ENCODE measurements around the gene XRCC1. TPM values are rescaled to one million over a fixed set of nuclear protein-coding genes. Genes with fewer than 3 reads are reported as not detected.
A peak's percentile ranks its signal among the peaks of the same experiment; 100 is the strongest.
"Not testable (repeated sequence)": the region's sequence is repeated elsewhere in the genome, so short reads cannot be mapped to it uniquely, and the experiment has no call there.

XRCC1 gene
- total RNA-seq, 1 donor from 2014 or later: 12.8 TPM

DNA sequence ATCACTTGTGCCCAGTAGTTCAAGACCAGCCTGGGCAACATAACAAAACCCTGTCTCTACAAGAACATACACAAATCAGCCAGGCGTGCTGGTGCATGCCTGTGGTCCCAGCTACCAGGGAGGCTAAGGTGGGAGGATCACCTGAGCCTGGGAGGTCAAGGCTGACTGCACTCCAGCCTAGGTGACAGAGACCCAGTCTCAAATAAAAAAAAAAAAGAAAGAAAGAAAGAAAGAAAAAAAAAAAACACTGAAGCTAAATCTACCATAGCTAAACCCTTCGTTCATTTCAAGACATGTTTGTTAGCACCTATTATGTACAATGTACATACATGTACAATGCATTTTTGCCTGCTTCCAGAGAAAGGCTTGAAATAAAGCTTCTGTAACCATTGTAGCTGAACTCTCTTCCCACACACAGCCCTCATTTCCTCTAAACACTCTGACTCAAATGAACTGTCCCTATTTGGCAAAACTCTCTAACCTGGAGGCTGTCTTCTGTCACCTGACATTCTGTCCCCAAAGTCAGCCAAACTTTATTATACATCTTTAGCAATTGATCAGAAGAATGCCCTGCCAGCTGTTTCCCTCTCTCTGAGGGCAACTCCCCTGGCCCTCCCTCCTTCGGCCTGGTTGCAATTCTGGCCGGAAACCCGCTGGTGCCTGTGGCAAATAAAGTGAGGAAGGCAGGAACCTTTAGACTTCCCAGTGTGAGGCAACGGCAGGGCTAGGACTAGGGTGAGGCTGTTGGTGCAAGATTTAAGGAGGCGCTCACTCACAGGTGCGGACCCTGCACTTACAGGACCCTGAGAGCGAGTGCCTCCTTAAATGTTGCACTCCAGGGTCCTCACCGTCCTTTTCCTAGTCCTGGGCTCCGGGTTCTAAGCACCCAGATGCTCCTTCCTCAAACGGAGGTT lies 50.1 kb downstream of the XRCC1 start:
- no peak for TF ChIP-seq CTCF (IDR thresholded peaks at IDR 0.05; ENCODE audit: borderline replicate concordance)
- Histone ChIP-seq H3K4me1 (peaks cover 41% of the 10 kb centered on the region), H3K27me3 (ENCODE audit: low read depth) (no peaks in the 10 kb centered on the region), H3K27ac (replicated peaks) (peak overlapping the region; percentile 91), H3K36me3 (no peaks in the 10 kb centered on the region), H3K9me3 (replicated peaks) (no peaks in the 10 kb centered on the region), H3K4me3 (peak overlapping the region; percentile 94)
- peak; percentile 49 for DNase-seq
- intact Hi-C loops (cut with micrococcal nuclease): no loop called here

- intact Hi-C loops (cut with micrococcal nuclease); H3K9me3 ChIP-seq (replicated peaks); H3K27ac ChIP-seq (replicated peaks); DNase-seq; H3K4me3 ChIP-seq; H3K27me3 ChIP-seq (ENCODE audit: low read depth); H3K36me3 ChIP-seq: not testable (repeated sequence)
- peaks cover 41% of the 10 kb centered on the region for H3K4me1 ChIP-seq
Measured at GRCh38 chr19:43523696-43524095, 51.6 kb downstream of the XRCC1 start.

GRCh38 chr19:43522929-43523328 lies 52.4 kb downstream of the XRCC1 start:
- H3K27ac ChIP-seq (replicated peaks): no peak overlapping the region
- H3K27me3 ChIP-seq (ENCODE audit: low read depth): no peaks in the 10 kb centered on the region
- intact Hi-C loops (cut with micrococcal nuclease): no loop called here
- H3K4me3 ChIP-seq: no peak overlapping the region
- no peaks in the 10 kb centered on the region for H3K36me3 ChIP-seq
- H3K9me3 ChIP-seq (replicated peaks): no peaks in the 10 kb centered on the region
- no peak for TF ChIP-seq CTCF (IDR thresholded peaks at IDR 0.05; ENCODE audit: borderline replicate concordance)
- no peak for DNase-seq
- H3K4me1 ChIP-seq: peaks cover 37% of the 10 kb centered on the region

- intact Hi-C loops (cut with micrococcal nuclease): loop anchor here (2.0 kb wide), 1 partner anchor 73 kb away; no protein-coding TSS in a partner anchor
- Histone ChIP-seq H3K36me3 (no peaks in the 10 kb centered on the region), H3K4me1 (peaks cover 3% of the 10 kb centered on the region), H3K27ac (replicated peaks) (no peak overlapping the region), H3K27me3 (ENCODE audit: low read depth) (no peaks in the 10 kb centered on the region), H3K4me3 (no peak overlapping the region), H3K9me3 (replicated peaks) (no peaks in the 10 kb centered on the region)
- peak; percentile 70 for DNase-seq
- TF ChIP-seq CTCF (IDR thresholded peaks at IDR 0.05; ENCODE audit: borderline replicate concordance): peak; percentile 91
Measured at GRCh38 chr19:43519436-43520088, 55.8 kb downstream of the XRCC1 start.

DNA sequence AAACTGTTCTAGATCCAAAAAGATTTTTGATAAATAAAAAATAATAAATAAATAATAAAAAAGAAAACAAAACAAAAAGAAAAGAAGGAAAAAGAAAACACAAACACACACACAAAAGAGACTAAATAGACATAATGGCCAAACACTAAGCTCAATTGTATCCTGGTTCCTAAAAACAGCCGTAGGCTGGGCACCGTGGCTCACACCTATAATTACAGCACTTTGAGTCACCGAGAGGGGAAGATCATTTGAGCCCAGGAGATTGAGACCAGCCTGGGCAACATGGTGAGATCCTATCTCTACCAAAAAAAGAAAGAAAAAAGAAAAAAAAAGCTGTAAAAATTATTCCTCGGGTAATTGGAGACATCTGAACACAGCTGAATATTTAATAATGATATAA lies 57.3 kb downstream of the XRCC1 start:
- H3K27ac ChIP-seq (replicated peaks): no peak overlapping the region
- TF ChIP-seq CTCF (IDR thresholded peaks at IDR 0.05; ENCODE audit: borderline replicate concordance): no peak
- intact Hi-C loops (cut with micrococcal nuclease): loop anchor here (2.0 kb wide), 1 partner anchor 71 kb away; no protein-coding TSS in a partner anchor

DNA sequence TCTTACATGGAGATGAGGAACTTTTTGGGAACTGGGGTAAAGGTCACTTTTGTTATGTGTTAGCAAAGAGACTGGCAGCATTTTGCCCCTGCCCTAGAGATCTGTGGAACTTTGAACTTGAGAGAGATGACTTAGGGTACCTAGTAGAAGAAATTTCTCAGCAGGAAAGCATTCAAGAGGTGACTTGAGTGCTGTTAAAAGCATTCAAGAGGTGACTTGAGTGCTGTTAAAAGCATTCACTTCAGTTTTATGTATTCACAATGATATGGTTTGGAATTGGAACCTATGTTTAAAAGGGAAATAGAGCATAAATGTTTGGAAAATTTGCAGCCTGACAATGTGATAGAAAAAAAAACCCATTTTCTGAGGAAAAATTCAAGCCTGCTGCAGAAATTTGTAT lies 62.9 kb downstream of the XRCC1 start:
- H3K4me3 ChIP-seq: not testable (repeated sequence)
- H3K36me3 ChIP-seq: peaks cover 32% of the 10 kb centered on the region

More for the DNA sequence above, 57.3 kb downstream of the XRCC1 start:
- H3K36me3 ChIP-seq: no peaks in the 10 kb centered on the region
- H3K9me3 ChIP-seq (replicated peaks): no peaks in the 10 kb centered on the region
- no peaks in the 10 kb centered on the region for H3K27me3 ChIP-seq (ENCODE audit: low read depth)
- H3K4me1 ChIP-seq: no peaks in the 10 kb centered on the region
- H3K4me3 ChIP-seq: no peak overlapping the region
- DNase-seq: no peak

More for the DNA sequence above, 62.9 kb downstream of the XRCC1 start:
- intact Hi-C loops (cut with micrococcal nuclease); H3K4me1 ChIP-seq; H3K9me3 ChIP-seq (replicated peaks); H3K27ac ChIP-seq (replicated peaks); H3K27me3 ChIP-seq (ENCODE audit: low read depth); DNase-seq: not testable (repeated sequence)
